Measurements from ENCODE around the gene AP3D1.
A peak's percentile ranks its signal among the peaks of the same experiment; 100 is the strongest.

Gene AP3D1

DNA sequence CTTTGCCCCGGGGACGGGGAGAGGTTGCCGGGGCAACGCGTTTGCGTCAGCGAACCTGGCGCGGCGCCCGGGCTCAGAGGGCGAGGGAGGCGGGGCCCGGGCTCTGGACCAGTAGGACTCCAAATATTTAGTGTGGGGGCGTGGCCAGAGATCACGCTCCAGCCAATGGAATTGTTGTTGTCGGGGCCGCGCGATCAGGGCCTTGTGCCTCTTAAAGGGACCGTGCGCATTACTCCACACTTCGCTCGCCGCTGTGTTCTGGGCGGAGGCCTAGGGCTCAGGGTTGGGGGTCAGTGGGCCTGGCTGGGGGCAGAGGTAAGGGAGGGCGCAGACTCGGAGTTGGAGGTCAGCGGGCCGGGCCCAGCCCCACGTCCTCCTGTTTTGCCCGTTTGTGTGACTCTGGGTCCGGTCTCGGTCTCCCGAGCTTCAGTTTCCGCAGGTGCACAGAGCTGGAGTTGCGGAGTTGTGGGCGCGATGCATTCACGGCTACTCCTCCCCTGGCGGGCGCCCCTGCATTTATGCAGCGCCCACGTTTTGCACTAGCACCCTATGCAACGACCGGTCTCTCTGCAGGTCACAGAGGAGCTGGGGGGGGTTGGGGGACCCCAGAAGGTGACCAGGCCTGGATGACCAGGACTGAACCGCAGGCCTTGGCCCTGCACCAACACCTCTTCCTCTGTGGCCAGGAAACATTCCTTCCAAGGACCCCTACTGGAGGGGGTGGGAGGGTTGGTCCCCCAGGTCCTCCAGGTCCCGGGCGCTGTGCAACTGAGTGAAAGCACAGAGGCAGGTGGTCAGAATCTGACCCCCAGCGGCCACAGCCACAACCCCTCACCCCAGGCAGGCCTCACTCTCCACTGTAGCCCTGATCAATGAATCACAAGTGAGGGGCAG, 89.6 kb downstream of the AP3D1 start:
- DNase-seq (ENCODE audit: low read depth): peak; percentile 98

DNA sequence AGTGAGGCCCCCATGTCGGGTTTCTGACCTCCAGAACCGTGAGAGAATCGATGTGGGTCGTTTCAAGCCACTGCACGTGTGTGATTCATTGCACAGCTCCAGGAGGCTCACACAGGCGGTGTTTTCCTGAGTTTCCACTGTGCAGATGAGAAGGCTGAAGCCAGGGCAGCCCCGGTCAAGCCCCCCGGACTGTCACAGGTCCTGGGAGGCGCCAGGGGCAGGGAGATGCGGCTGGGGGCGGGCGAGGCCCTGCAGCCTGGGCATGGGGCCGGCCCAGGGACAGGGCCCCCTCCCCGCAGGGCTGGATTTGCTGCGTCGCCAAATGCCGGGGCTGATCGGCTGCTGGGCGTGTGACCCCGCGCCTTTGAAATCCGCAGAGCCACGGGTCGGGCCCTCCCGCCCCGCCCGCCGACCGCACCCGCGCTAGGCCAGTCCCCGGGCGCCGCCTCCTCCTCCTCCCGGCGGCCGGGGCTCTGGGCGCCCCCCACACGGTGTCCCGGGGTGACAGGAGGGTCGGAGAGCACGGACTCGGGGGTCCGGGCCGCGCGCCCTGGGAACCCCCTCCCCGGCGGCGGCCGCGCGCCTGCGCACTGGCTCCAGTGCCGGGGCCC, 90.4 kb downstream of the AP3D1 start:
- peak; percentile 78 for DNase-seq (ENCODE audit: low read depth)

DNA sequence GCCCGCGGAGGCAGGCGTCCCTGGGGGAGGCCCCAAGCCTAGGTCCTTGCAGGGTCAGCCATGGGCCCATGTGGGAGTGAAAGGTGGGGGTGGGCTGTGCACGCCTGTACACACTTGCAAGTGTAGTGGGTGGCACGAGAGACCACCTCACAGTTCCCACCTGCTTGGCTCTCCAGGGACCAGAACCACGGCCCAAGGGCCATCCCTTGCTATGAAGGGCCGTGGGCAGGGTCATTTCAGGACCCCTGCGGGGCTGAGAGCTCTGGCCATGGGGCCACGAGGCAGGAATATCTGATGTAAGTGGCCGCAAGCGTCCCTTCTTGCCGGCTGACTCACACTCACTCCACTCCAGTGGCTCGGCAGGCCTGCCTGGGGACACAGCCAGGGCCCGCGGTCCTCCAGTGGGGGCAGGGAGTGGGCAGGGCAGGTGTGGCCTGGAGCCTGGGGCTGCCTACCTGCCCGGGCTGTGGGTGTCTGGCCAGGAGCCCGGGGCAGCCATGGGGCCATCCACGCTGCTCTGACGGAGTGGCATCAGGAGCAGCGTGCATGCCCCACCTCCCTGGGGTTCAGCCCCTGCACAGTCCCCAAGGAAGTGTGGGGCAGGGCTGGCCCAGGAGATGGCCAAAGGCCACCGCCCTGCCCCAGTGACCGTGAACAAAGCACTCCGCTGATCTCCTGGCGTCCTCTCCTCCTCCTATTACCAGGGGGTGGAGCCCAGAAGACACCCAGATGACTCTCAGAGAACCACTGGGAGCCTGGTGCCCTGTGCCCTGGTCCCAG, 91.8 kb downstream of the AP3D1 start:
- peak; percentile 60 for DNase-seq (ENCODE audit: low read depth)

DNA sequence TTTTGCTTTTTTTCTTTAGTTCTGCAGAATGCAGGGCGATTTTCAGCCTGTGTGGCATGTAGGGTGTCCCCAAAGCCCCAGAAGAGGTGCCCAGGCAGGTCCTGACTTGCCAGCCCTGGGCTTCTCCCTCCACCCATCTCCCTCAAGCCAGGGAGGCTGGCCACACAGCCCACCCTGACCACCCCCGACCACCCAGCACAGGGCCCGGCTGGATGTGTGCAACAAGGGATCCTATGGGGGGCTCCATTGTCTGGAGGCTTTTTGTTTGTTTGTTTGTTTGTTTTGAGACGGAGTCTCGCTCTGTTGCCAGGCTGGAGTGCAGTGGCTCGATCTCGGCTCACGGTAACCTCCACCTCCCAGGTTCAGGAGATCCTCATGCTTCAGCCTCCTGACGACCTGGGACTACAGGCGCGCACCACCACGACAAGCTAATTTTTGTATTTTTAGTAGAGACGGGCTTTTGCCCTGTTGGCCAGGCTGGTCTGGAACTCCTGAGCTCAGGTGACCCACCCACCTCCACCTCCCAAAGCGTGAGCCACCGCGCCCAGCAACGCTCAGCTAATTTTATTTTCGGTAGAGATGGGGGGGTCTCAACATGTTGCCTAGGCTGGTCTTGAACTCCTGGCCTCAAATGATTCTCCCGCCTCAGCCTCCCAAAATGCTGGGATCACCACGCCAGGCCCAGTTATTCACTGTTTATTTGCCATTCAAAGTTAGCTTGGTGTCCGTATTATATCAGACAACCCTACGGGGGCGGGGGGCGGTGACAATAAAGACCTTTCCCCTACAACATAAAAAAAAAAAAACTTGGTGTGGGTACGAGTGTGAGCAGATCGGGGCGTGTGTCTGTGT, 92.6 kb downstream of the AP3D1 start:
- DNase-seq (ENCODE audit: low read depth): no peak

DNA sequence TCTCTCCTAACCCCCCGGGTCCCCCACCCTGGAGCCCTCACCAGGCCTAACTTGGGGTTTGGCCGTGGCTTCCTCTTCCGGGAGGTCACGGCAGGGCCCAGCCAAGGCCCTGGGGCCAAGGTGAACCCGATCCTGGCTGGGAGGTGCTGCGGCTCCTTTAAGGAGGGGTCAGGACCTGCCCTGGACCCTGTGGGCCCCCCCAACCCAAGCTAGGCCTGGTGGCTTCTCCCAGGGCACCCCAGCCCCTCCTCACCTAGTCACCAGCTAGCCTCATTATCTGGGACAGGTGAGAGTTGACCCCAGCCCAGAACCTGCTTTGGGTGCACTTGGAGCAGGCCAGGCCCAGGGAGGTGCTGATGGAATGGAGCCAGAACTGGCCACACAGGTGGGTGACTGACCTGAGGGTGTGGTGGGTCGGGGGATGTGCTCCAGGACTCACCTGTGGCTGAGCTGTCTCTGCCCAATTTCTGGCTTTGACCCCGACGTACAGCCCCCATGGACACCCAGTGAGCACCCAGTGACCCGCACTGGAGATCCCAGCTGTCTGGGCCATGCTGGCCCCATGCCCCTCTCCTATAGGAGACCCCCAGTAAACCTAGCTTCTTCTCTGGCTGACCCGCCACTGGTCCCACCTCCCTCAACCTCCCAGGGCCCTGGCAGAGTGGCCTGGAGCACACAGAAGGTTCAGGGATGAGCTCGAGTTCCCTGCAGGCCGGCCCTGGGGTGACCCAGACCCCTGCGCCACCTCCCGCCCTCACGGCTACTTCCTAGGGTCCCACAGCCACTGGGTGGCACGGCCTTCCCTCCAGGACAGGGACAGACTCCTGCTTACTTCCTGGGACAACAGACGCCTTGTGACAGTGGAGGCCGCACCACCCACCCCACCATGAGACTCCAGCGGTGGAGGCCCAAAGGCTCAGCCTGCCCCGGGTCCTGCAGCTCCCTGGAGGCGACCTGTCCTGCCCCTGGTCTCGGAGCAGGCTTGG, 93.6 kb downstream of the AP3D1 start:
- DNase-seq (ENCODE audit: low read depth): no peak

DNA sequence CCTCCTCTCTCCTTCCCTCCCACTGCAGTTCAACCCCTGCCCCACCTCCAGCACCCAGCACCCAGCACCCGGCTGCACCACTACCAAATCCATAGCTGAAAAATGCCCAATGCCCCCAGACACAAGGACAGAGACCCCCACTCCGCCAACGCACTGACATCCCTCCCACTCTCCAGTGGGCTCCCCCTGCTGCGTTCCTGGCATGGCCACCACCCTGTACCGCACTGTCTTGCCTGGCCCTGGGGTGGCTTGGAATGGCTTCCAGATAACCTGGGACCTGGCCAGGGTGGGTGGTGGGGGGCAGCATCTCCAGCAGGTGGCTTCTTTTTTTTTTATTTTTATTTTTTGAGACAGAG, 94.6 kb downstream of the AP3D1 start:
- DNase-seq (ENCODE audit: low read depth): no peak

DNA sequence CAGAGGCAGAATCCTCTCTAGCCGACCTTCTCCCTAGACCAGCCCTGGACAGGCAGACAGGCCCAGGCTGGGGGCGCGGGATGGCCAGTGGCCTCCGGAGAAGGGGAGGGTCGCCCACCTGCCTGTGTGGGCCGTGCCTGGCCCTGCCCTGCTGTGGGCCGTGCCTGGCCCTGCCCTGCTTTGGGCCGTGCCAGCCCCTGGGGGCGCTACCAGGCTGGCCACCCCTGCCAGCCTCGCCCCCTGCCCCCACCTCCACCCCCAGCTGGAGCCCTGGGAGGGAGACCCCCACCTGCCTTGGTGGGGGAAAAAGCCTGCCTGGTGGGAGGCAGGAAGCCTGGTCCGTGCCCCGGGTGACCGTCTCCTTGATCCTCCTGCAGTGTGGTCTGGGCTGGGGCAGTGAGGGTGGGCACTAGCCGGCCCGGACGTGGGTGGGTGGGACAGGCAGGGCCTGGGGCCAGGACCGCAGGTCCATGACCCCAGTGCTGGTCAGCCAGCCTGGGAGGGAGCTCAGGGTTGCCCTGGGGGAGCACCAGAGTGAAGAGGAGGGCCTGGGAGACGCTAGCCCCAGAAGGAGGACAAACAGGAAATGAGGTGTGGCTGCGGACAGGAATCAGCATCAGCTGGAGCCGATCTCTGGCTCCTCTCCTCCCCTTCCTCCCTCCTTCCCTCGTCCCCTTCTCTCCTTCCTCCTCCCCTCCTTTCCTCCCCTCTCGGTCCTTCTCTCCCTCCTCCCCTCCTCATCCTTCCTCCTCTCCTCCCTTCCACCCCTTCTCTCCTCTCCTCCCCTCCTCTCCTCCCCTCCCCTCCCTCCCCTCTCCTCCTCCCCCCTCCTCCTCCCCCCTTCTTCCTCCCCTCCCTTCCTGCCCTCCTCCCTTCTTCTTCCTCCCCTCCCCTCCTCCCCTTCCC, 95.2 kb downstream of the AP3D1 start:
- DNase-seq (ENCODE audit: low read depth): peak; percentile 57

DNA sequence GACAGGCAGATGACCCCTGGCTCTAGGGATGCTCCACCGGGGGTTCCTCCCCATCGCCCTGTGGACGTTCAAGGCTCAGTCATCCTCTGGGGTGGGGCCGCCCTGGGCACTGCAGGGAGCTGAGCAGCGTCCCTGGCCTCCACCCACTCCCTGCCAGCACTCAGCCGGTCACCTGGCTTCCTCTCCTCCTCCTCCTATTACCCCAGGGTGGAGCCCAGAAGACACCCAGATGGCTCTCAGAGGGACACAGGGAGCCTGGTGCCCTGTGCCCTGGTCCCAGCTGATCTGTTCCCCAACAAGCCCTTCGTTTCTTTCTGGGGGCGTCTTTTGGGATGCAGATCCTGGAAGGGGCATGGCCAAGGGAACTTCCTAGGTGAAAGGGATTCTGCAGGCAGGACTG, 96.6 kb downstream of the AP3D1 start:
- no peak for DNase-seq (ENCODE audit: low read depth)

DNA sequence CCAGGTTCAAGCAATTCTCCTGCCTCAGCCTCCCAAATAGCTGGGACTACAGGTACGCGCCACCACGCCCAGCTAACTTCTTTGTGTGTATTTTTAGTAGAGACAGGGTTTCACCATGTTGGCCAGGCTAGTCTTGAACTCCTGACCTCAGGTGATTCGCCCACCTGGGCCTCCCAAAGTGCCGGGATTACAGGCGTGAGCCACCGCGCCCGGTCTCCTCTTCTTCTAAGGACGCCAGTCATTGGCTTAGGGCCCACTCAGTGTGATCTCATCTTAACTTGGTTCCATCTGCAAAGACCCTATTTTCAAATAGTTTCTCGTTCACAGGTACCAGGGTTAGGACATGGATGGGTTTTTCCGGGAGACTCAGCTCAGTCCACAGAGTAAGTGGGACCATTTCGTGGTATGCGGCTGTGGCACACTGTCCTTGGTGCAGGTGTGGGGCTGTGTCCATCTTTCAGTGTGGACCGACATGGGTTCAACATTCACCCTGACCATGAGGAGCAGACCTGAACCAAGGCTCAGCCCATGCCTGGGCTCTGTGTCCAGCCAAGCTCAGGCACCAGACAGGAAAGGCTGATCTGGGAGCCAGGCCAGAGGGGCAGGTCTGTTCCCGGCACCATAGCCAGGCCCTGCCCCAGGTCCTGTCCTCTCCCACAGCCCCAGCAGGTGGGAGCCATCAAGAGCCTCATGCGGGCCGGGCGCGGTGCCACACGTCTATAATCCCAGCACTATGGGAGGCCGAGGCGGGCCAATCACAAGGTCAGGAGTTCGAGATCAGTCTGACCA, 97.6 kb downstream of the AP3D1 start:
- DNase-seq (ENCODE audit: low read depth): peak; percentile 24

DNA sequence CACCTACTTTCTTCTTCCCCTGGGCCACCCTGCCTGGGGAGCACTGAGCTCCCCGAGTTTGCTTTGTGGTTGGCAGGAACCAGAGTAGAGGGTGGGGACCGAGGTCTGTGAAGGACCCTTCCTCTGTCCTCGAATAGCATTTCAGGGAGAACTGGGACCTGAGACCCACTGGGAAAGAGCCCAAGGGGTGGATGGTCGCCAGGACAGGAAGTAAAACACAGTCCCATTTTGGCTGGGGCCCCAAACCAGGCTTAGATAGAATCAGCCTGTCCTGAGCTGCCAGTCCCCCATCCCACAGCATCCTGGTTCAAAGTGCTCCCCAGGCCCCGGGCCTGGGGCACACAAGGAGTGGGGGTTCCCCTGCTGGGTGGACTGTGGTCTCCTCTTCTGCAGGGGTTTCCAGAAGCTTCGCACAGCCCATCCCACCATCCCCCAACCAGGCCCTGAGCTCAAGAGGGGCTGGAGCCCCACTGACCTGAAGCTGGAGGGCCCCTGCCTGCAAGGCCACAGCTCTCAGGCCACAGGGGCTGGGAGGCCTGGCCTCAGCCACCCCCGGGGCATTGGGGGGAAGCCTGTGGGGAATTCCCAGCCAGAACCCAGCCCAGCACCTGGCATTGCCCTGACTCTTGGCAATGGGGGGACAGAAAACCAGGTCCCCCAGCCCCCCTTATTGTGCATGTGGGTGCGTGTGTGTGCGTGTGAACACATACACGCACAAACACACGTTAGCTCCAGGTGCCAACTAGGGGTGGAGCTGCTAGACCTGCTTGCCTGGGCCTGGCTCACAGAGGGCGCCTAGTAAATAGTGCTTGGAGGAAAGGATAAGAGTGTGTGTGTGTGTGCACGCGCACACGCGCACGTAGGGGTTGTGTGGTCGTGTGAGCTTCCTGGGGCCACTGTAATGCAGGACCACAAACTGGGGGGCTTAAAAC, 99.3 kb downstream of the AP3D1 start:
- no peak for DNase-seq (ENCODE audit: low read depth)

DNA sequence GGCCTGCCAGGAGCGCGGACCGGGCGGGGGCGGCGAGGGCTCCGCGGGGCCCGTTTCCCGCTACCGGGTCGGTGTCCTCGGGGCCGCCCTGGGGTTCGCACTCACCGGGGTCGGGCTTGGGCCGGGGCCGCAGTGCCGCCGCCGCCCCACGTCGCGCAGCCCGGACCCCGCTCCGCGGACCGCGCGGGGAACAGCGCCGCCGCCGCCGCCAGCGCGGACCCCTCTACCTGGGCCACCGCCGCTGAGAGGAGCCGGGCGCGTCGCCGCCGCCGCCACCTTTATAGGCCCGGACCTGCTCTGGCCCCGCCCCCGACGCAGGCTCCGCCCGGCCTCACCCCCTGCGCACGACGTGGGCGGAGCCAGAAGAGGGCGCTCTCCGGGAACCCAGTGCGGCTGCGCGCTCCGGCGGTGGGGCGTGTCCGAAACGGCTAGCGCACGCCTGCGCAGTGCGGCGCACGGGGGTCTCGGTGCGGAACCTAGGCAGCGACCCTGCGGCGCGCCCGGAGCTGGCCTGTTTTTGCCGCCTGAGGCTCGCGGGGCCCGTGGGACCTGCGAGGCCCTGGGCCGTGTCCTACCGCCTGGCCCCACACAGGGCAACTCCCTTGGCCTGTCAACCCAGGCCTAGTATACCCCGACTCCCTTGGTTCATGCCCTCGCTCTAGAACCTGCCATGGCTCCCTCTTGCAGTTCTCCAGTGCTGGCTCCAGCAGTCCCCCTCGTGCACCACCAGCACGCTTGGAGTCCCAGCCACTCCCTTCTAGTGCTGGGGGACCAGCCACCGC, 100.2 kb downstream of the AP3D1 start, which contains the start of gene MKNK2:
MKNK2 (minus strand) TSS at position 254 of the 782 bp plus-strand sequence. CDS start 393 bp downstream, outside the sequence.
- peak; percentile 73 for DNase-seq (ENCODE audit: low read depth)

All from iris pigment epithelial cell (primary cell).